Measurements from ENCODE around the gene MSS51.

Gene MSS51

GRCh38 chr10:73471226-73471625 lies 37.9 kb upstream of the MSS51 start:
- Histone ChIP-seq H4K20me1 (ENCODE audit: insufficient read depth, low read length, poor library complexity, severe bottlenecking) (no peaks in the 10 kb centered on the region), H3K36me3 (ENCODE audit: insufficient read depth, low read length) (peaks cover 56% of the 10 kb centered on the region; the same call in 1 of the 2 replicates), H3K9me2 (replicated peaks; ENCODE audit: low read depth, low read length) (no peaks in the 10 kb centered on the region), H3K9ac (ENCODE audit: low read depth, low read length, poor library complexity, severe bottlenecking) (no peak overlapping the region), H3K4me2 (ENCODE audit: low read depth, low read length, poor library complexity, severe bottlenecking) (no peak overlapping the region), H3K9me3 (ENCODE audit: insufficient read depth, low read depth, low read length) (no peaks in the 10 kb centered on the region), H3K4me1 (ENCODE audit: insufficient read depth, low read length, poor library complexity, severe bottlenecking) (no peaks in the 10 kb centered on the region), H3K79me2 (ENCODE audit: insufficient read depth, low read length) (no peaks in the 10 kb centered on the region), H3K4me3 (ENCODE audit: low read length, poor library complexity, severe bottlenecking) (no peak overlapping the region), H3K27me3 (ENCODE audit: insufficient read depth, low read length, poor library complexity, severe bottlenecking) (no peaks in the 10 kb centered on the region), H2AFZ (ENCODE audit: low read length) (no peak overlapping the region), H3F3A (ENCODE audit: low read depth) (no peaks in the 10 kb centered on the region)
- TF ChIP-seq CTCF (conservative IDR thresholded peaks at IDR 0.05; ENCODE audit: low read length), result no peak
- no peak for TF ChIP-seq EZH2phosphoT487 (IDR thresholded peaks at IDR 0.05; ENCODE audit: borderline replicate concordance)

GRCh38 chr10:73469579-73469978 lies 36.2 kb upstream of the MSS51 start:
- H2AFZ ChIP-seq (ENCODE audit: low read length), result no peak overlapping the region
- no peak overlapping the region for H3K4me3 ChIP-seq (ENCODE audit: low read length, poor library complexity, severe bottlenecking)
- H3K27me3 ChIP-seq (ENCODE audit: insufficient read depth, low read length, poor library complexity, severe bottlenecking), result no peaks in the 10 kb centered on the region
- H3K4me2 ChIP-seq (ENCODE audit: low read depth, low read length, poor library complexity, severe bottlenecking), result no peak overlapping the region
- H3F3A ChIP-seq (ENCODE audit: low read depth), result no peaks in the 10 kb centered on the region
- peaks cover 53% of the 10 kb centered on the region; the same call in 1 of the 2 replicates for H3K36me3 ChIP-seq (ENCODE audit: insufficient read depth, low read length)
- no peaks in the 10 kb centered on the region for H3K9me3 ChIP-seq (ENCODE audit: insufficient read depth, low read depth, low read length)
- no peaks in the 10 kb centered on the region for H4K20me1 ChIP-seq (ENCODE audit: insufficient read depth, low read length, poor library complexity, severe bottlenecking)
- H3K79me2 ChIP-seq (ENCODE audit: insufficient read depth, low read length), result no peaks in the 10 kb centered on the region
- no peaks in the 10 kb centered on the region for H3K4me1 ChIP-seq (ENCODE audit: insufficient read depth, low read length, poor library complexity, severe bottlenecking)
- no peaks in the 10 kb centered on the region for H3K9me2 ChIP-seq (replicated peaks; ENCODE audit: low read depth, low read length)
- no peak overlapping the region for H3K9ac ChIP-seq (ENCODE audit: low read depth, low read length, poor library complexity, severe bottlenecking)
- TF ChIP-seq CTCF (conservative IDR thresholded peaks at IDR 0.05; ENCODE audit: low read length), result no peak

GRCh38 chr10:73467206-73467605 lies 33.8 kb upstream of the MSS51 start:
- peaks cover 51% of the 10 kb centered on the region; the same call in 1 of the 2 replicates for H3K36me3 ChIP-seq (ENCODE audit: insufficient read depth, low read length)
- H3K79me2 ChIP-seq (ENCODE audit: insufficient read depth, low read length), result no peaks in the 10 kb centered on the region
- H3K9me2 ChIP-seq (replicated peaks; ENCODE audit: low read depth, low read length), result no peaks in the 10 kb centered on the region
- H3K4me2 ChIP-seq (ENCODE audit: low read depth, low read length, poor library complexity, severe bottlenecking), result no peak overlapping the region
- no peak overlapping the region for H2AFZ ChIP-seq (ENCODE audit: low read length)
- no peaks in the 10 kb centered on the region for H3K9me3 ChIP-seq (ENCODE audit: insufficient read depth, low read depth, low read length)
- no peak overlapping the region for H3K4me3 ChIP-seq (ENCODE audit: low read length, poor library complexity, severe bottlenecking)
- H3K9ac ChIP-seq (ENCODE audit: low read depth, low read length, poor library complexity, severe bottlenecking), result no peak overlapping the region
- no peaks in the 10 kb centered on the region for H3K4me1 ChIP-seq (ENCODE audit: insufficient read depth, low read length, poor library complexity, severe bottlenecking)
- TF ChIP-seq EZH2phosphoT487 (IDR thresholded peaks at IDR 0.05; ENCODE audit: borderline replicate concordance), result no peak
- no peaks in the 10 kb centered on the region for H4K20me1 ChIP-seq (ENCODE audit: insufficient read depth, low read length, poor library complexity, severe bottlenecking)
- no peaks in the 10 kb centered on the region for H3F3A ChIP-seq (ENCODE audit: low read depth)
- no peaks in the 10 kb centered on the region for H3K27me3 ChIP-seq (ENCODE audit: insufficient read depth, low read length, poor library complexity, severe bottlenecking)

- H4K20me1 ChIP-seq (ENCODE audit: insufficient read depth, low read length, poor library complexity, severe bottlenecking), result no peaks in the 10 kb centered on the region
- no peak overlapping the region for H3K4me2 ChIP-seq (ENCODE audit: low read depth, low read length, poor library complexity, severe bottlenecking)
- no peaks in the 10 kb centered on the region for H3K9me3 ChIP-seq (ENCODE audit: insufficient read depth, low read depth, low read length)
- H3K9me2 ChIP-seq (replicated peaks; ENCODE audit: low read depth, low read length), result no peaks in the 10 kb centered on the region
- H3K4me3 ChIP-seq (ENCODE audit: low read length, poor library complexity, severe bottlenecking), result no peak overlapping the region
- TF ChIP-seq EZH2phosphoT487 (IDR thresholded peaks at IDR 0.05; ENCODE audit: borderline replicate concordance), result no peak
- TF ChIP-seq CTCF (conservative IDR thresholded peaks at IDR 0.05; ENCODE audit: low read length), result no peak
- no peaks in the 10 kb centered on the region for H3K79me2 ChIP-seq (ENCODE audit: insufficient read depth, low read length)
- no peaks in the 10 kb centered on the region for H3F3A ChIP-seq (ENCODE audit: low read depth)
- H3K36me3 ChIP-seq (ENCODE audit: insufficient read depth, low read length), result peaks cover 40% of the 10 kb centered on the region; the same call in 1 of the 2 replicates
- no peak overlapping the region for H3K9ac ChIP-seq (ENCODE audit: low read depth, low read length, poor library complexity, severe bottlenecking)
- no peak overlapping the region for H2AFZ ChIP-seq (ENCODE audit: low read length)
- no peaks in the 10 kb centered on the region for H3K4me1 ChIP-seq (ENCODE audit: insufficient read depth, low read length, poor library complexity, severe bottlenecking)
- H3K27me3 ChIP-seq (ENCODE audit: insufficient read depth, low read length, poor library complexity, severe bottlenecking), result no peaks in the 10 kb centered on the region
These were observed 32.8 kb upstream of the MSS51 start for GRCh38 chr10:73465978-73466726.

Measured in Loucy (cell line).